Measurements from ENCODE around the gene CNTNAP2.
"Not testable (repeated sequence)": the region's sequence is repeated elsewhere in the genome, so short reads cannot be mapped to it uniquely, and the experiment has no call there.

Gene CNTNAP2

GRCh38 chr7:148299350-148300276 is 2183.0 kb downstream of the CNTNAP2 start:
- DNase-seq = no peak

DNA sequence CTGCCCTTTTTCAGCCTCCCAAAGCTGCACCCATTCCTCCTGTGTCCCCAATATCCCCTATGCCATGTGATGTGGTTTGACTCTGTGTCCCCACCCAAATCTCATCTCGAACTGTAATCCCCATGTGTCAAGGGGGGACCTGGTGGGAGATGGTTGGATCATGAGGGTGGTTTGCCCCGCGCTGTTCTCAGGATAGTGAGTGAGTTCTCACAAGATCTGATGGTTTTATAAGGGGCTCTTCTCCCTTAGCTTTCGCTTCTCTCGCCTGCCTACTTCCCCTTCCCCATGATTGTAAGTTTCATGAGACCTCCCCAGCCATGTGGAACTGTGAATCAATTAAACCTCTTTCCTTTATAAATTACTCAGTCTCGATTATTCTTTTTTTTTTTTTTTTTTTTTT is 2185.8 kb downstream of the CNTNAP2 start:
- not testable (repeated sequence) for DNase-seq

DNA sequence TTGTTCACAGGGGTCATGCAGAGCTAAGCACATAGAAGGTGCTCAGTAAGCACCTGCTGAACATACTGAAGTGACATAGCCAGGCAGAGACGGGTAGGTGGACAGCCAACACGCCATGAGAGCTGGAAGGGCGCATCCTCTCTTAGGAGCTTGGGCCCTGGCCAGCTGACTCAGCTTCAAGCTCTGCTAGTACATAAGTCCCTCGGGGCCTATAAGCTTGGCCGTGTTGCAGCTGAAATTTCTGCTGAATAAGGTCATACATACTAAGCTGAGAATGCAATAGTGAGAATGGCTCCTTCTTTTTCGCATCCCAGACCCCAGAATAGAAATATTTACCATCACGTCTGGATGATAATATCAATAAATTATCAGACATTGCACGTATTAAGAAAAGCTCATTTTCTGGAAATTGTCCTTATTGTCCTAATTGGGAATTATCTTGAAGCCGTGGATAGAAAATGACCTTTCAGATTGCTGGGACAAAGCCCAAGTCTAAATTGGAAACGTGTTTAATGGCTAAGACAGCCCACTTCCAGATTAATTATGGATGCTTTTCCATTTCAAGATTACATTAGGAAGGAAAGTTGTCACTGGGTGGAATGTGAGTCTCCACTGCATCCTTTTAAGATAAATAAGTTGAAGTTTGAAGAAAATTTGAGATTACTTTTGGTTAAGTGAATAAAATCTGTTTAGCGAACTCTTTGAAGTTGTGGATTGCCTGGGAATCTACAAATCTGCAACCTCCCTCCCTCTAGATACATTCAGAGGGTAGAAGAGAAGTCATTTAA is 2186.9 kb downstream of the CNTNAP2 start:
- no peak for DNase-seq

DNA sequence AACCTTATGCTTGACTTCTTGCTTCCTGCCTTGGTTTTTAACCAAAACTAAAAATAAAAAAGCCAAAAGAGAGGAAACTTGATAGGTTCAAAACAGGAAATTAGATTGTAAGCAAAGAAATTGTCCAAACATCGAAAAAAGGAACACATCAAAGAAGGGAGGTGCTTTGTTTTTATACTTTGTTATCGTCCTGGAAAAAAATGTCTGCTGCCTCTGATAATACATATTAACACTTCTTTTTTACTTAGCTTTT is 2187.4 kb downstream of the CNTNAP2 start:
- no peak for DNase-seq

DNA sequence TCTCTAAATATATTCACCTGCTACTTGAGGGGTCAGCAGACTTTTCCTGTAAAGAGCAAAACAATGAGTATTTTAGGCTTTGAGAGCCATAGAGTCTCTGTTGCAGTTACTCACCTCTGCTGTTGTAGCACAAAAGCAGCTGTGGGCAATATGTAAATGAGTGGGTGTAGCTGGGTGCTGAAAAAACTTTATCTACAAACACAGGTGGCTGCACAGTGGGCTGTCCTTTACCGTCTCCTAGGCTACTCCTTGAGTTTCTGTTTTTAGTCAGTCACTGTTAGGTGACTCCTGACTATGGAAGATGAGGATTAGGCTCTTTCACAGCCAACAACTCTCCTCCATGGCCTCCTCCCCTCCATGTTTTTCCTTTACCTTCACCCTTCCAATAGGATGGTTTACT is 2187.9 kb downstream of the CNTNAP2 start:
- DNase-seq = no peak

- DNase-seq = no peak
Observed at GRCh38 chr7:148306759-148307158, 2190.2 kb downstream of the CNTNAP2 start.

- no peak for DNase-seq
Observed at GRCh38 chr7:148318102-148318811, 2201.7 kb downstream of the CNTNAP2 start.

DNA sequence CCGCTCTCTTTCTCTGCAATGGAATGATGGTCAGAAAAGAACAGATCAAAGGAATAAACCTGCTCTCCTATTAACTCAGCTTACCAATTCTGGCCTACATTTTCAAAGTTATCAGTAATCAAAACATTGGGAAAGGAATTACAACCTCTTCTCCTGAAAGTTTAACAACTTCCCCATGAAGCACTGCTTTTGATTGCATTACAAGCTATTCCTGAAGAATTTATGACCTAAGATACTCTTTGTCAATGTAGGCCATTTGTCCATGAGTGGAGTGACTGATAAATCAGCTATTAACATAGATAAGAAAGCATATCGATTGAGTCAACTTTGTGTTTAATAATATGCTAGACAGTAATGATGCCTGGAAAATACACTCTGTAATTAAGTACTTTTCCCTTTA is 2202.2 kb downstream of the CNTNAP2 start:
- DNase-seq = no peak

DNA sequence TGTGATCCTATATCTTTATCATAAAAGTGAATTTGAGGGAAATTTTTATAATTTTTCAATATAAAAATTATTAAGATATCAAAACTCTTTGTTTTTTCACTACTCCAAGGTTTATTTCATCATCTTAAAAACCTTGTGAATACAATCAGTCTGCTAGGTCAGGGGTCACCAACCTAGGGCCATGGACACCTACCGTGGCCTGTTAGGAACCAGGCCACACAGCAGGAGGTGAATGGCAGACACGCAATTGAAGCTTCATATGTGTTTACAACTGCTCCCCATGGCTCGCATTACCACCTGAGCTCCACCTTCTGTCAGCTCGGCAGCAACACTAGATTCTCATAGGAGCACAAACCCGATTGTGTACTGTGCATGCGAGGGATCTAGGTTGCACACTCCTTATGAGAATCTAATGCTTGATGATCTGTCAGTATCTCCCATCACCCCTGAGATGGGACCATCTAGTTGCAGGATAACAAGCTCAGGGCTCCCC is 2202.8 kb downstream of the CNTNAP2 start:
- DNase-seq = no peak

- DNase-seq = no peak
Observed at GRCh38 chr7:148325208-148325607, 2208.6 kb downstream of the CNTNAP2 start.

GRCh38 chr7:148327379-148327778 is 2210.8 kb downstream of the CNTNAP2 start:
- DNase-seq = no peak

DNA sequence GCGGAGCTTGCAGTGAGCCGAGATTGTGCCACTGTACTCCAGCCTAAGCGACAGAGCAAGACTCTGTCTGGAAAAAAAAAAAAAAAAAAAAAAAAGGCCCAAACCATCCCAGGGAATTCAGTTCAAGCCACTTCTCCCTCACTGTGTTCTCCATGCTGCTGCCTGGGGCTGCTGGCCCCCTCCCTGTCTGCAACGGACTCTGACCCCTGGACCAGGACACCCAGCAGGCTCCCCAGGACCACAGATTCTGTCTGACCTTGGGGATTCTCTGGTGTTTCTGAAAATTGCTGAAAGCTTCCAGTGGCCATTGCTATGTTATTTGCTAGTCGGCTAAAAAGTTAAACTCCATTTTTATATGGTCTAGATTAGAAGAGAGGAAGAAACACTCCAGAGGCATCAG is 2212.3 kb downstream of the CNTNAP2 start:
- DNase-seq = no peak

DNA sequence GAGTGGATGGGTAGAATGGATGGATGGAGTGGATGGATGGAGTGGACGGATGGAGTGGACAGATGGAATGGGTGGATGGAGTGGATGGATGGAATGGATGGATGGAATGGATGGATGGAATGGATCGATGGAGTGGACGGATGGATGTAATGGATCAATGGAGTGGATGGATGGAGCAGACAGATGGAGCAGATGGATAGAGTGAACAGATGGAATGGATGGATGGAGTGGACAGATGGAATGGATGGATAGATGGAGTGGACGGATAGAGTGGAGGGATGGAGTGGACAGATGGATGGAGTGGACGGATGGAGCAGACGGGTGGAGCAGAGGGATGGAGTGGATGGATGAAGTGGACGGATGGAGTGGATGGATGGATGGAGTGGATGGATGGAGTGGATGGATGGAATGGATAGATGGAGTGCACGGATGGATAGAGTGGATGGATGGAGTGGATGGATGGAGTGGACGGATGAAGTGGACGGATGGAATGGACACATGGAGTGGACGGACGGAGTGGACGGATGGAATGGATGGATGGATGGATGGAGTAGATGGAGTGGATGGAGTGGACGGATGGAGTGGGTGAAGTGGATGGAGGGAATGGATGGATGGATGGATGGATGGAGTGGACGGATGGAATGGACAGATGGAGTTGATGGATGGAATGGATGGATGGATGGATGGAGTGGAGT is 2213.7 kb downstream of the CNTNAP2 start:
- no peak for DNase-seq

GRCh38 chr7:148330822-148331221 is 2214.2 kb downstream of the CNTNAP2 start:
- no peak for DNase-seq

GRCh38 chr7:148331456-148331855 is 2214.9 kb downstream of the CNTNAP2 start:
- DNase-seq = not testable (repeated sequence)

DNA sequence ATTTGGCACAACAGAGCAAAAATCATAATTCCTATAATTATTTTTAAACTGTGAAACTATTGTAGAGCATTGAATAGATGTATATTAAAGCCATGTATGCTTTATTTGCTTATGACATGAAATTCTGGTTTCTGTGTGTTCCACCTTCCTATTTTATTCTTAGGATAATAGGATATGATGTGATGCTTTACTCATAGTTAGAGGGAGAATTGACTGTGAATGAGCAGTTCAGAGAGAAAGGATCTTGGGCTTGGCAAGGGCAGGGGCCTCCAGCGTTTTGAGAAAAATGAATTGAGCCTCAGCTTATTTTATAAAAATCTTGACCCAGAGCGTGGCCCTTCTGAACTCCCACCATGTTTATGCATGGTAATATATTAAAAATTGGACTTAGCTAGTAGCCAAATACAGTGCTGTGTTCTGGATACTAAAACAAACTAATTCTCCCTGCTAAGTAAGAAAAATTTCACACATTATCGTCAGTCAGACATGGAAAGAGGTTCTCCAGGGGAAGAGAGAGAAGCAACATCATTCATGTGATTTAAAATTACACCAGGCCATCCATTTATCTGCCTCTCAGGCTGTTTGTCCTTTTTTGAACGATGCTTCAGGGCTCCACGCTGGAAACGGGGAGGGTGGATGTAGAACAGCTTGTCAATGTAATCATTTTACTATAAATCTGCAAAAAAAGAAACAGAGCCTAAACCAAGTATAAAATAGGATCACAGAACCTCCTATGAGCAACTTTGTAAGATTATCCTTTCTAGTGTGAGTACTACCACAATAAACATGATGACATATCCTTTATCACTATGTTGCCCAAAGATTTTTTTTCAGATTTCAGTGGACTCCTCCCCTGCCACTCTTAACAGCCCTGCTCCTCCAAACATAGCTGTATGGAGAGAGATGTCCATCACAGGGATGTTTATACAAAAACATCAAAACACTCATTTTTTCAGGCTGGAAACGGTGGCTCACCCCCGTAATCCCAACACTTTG is 2215.9 kb downstream of the CNTNAP2 start:
- no peak for DNase-seq

DNA sequence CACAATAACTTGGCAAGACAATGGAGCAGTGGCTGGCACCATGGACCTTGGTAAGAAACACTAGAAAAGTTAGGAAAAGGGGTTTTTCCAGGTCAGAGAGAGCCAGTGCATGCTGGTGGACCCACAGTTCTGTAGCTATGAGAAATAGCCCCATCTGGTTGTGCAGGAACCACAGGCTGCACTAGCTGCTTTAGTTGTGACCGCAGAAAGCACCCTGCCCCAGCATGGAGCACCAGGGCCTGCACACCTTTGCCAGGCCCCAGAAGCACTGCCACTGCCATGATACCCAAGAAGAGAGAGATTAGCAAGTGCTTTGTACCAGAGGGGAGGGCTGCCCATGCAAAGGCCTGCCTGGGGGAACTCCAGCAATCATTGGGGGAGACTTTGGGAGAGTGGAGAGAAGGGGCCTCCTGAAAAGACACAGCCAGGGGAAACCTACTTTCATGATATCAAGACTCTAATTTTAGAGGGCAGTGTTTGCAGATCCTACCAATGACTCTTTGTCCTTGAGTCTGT is 2217.9 kb downstream of the CNTNAP2 start:
- no peak for DNase-seq

DNA sequence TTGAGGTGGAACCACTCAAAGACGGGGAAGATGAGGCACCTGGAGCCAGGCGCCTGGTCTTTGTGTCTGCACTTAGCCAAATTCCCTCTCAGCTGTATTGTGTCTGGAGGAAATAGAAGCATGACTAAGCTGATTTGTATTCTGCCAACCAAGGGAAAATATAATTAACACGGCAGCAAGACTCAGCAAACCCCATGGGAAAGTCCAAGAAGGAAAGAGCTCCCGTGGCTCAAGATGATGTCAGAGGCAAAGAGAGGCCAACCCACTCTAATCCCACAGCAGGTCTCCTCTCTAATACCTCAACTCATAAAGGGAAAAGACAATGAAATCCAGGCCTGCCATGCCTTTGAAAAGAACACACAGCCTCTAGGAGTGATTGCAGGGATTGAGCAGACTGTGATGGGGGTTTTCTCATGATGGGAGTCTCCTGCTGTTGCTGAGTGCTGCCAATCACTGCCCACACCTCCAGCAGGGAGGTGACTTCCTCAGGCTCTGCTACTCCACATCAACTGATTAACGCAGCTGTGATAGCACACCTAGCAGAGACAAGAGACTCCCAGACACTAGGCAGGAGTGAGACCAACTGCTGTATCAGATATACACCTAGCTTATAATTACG is 2218.5 kb downstream of the CNTNAP2 start:
- DNase-seq = no peak

DNA sequence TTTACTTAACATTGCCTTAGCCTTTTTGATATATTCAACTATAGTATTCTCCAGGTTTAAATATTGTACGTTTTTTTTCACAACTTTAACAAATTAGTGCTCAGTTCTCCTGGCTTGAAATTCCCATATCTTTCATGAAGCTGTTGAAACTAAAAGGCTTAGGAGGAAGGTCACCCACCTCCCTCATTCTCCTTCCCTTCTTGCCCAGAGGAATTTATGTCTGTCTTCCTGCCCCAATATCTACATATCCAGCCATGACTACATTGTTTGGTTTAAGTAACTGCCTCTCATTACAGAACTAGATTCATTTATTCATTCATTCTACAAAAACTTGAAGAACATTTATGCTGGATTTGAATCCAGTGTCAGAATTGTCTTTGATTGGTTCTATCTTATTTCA is 2219.2 kb downstream of the CNTNAP2 start:
- no peak for DNase-seq

DNA sequence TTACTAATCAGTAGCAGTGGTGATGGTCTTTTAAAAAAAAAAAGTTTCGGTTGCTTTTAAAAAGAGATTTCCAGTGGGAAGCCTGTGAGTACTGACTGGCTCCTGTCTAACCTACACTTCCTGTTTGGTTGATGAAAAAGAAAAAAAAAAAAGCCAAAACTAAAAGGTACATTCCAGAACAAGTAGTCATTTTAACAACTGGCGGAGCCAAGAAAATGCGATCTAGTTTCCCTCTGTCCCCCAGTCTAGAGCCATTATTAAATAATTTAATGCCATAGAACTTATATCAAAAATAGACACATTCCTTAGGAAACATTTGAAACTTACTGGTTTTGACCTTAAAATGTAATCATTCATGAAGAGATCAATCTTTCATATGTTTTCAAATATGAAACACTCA is 2219.8 kb downstream of the CNTNAP2 start:
- DNase-seq = no peak

All from effector CD8-positive, alpha-beta T cell (primary cell).